Measurements from ENCODE around the gene SMYD3.

- TF ChIP-seq CTCF (IDR thresholded peaks at IDR 0.05) (no peak), POLR2AphosphoS5 (IDR thresholded peaks at IDR 0.05; ENCODE audit: low read depth, low read length) (no peak), TCF7L2 (IDR thresholded peaks at IDR 0.05; ENCODE audit: low read depth, low read length) (no peak), REST (IDR thresholded peaks at IDR 0.05; ENCODE audit: insufficient read depth in 1 of 2, low read depth in 2 of 2, low read length in 1 of 2) (no peak), SIN3A (IDR thresholded peaks at IDR 0.05; ENCODE audit: borderline replicate concordance, insufficient read depth, low read depth, low read length) (no peak)
These were observed 156.3 kb downstream of the SMYD3 start for GRCh38 chr1:246350745-246351144.

Measured in Panc1 (cell line).